Medulla oblongata (tissue), 1 donor: ENCODE data around the gene EDAR.

Source experiments
- DNase-seq: peaks from one replicate; pipeline ENCODE4 v3.0.0-alpha.2; 2015; ENCODE audit errors: extremely low spot score

EDAR gene

GRCh38 chr2:108923736-108924579 is 65.1 kb downstream of the EDAR start:
- DNase-seq: no peak

DNA sequence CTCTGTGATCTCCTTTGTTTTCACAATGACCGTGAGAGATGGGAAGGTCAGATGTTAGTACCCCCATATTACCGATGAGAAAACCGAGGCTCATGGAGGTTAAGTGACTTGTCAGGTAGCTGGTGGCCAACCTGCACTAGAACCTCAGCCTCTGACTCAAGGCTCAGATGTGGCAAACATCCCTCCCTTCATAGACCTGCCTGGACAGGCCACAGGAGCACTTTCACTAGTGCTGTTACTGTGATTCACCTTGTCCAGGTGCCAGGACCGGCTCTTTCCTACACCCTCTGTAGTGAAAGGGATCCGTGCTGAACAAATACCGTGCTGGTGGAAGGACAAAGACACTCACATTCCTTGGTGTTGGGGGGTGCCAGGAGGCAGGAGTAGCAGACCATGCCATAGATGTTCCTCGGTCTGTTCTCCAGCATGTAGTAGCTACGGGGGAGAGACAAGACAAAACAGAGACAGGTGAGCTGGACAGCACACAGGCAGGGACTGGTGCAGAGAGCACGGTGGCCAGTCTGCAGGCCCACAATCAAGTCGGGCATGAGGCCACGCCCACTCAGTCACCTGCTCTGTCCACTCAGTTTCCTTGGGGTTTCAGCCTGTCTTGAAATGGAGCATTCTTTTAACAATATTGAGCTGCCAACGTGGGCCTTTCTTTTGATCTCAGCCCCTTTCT is 65.9 kb downstream of the EDAR start:
- DNase-seq: no peak

DNA sequence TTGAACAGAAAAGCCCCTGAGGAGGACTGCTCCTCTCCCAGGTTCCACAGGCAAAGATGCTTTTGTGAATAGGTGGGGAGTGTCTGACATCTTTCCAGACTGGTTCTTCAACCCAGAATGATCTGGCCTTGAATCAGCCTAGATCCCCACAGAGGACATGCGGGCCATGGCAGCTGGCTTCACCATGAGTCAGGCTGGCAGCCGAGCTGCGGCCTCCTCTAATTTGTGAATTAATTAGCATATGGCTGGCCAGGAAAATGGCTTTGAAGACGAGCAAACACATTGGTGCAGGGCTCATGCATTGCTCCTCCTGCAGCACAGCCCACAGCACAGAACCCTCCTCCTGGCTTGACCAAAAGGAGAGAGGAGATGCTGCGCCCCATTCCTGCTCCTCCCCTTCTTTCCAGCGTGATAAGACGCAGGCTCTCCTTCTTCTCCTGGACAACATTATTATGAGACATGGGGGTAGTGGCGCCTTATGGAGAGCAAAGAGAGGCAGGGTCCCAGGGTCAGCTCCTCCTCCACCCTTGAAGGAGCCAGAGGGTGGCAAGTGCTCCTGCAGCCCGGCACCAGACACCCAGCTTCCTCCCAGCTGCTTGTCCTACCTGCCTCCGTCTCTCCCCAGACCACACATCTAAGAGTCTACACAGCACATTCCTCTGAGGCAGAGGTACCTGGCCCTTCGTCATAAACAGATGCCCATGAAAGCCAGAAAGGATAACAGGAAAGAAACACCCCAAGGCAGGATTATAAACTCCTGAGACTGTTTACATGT is 66.7 kb downstream of the EDAR start:
- no peak for DNase-seq

DNA sequence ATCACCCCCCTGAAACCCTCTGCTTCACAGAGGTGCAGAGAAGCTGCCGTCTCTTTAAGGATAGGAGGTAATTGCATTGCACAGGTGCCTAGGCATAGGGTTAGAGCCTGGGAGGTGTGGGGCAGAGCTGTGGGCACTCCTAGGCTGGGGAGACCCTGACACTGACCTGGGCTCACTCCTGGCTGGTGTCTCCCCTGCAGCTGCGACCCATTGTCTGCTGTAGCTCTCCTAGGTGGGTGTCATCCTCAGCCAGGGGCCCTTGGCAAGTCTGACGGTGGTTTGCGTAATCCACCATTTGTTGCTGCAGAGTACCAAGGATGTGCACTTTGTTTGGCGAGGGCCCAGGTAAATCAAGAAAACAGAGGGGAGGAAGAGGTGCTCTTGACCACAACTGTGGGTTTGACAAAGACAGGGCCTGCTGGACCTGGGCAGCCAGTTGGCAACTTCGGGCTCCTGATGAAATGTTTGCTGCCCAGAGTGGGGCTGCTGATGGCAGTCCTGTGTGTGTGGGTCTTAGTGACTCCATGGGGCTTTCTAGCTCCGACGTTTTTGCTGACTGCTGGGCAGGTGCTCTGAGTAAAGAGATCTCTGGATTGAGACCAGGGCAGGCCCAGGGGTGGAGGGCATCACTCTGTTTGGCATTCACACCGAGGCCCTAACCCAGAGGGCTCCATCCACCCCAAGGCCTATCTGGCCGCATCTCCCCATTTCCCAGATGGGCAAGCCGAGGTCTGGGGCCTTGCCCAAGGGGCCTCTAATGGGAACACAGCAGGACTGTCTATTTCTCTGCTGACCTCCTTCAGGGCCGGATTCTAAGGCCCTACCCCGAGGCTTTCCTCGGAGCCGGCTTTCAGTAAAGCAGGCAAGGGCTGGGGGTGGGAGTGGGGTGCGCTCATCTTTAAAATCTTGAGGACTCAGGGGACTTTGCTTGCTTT is 67.7 kb downstream of the EDAR start:
- DNase-seq: no peak

GRCh38 chr2:108920686-108921085 is 68.3 kb downstream of the EDAR start:
- DNase-seq: no peak

- DNase-seq: no peak
These were observed 69.2 kb downstream of the EDAR start for GRCh38 chr2:108919571-108920373.

- DNase-seq: no peak
These were observed 70.1 kb downstream of the EDAR start for GRCh38 chr2:108918941-108919341.

- no peak for DNase-seq
These were observed 70.7 kb downstream of the EDAR start for GRCh38 chr2:108918156-108918874.

- no peak for DNase-seq
These were observed 71.5 kb downstream of the EDAR start for GRCh38 chr2:108917526-108917925.

GRCh38 chr2:108916796-108917421 is 72.1 kb downstream of the EDAR start:
- DNase-seq: peak; percentile 47

GRCh38 chr2:108916122-108916795 is 72.8 kb downstream of the EDAR start:
- no peak for DNase-seq

GRCh38 chr2:108912629-108912902 is 76.5 kb downstream of the EDAR start:
- DNase-seq: no peak

- no peak for DNase-seq
These were observed 77.0 kb downstream of the EDAR start for GRCh38 chr2:108911807-108912628.

DNA sequence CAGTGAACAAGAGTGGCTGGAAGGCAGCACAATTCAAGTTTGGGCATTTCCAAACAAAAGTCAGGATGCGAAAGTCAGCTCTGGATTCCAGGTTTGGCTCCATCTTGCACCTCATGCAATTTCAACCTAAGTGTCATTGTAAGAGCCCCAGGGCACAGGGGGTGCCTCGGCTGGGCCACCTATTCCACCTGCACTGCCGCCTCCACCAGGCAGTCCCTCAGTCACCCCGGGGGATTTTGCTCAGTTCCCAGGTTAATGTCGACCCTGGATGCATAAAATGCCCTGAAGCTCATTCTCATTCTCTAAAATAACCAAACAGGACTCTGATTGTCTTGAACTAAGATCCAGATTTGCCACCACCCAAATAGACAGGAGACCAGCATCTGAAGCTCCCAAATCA is 77.6 kb downstream of the EDAR start:
- no peak for DNase-seq

DNA sequence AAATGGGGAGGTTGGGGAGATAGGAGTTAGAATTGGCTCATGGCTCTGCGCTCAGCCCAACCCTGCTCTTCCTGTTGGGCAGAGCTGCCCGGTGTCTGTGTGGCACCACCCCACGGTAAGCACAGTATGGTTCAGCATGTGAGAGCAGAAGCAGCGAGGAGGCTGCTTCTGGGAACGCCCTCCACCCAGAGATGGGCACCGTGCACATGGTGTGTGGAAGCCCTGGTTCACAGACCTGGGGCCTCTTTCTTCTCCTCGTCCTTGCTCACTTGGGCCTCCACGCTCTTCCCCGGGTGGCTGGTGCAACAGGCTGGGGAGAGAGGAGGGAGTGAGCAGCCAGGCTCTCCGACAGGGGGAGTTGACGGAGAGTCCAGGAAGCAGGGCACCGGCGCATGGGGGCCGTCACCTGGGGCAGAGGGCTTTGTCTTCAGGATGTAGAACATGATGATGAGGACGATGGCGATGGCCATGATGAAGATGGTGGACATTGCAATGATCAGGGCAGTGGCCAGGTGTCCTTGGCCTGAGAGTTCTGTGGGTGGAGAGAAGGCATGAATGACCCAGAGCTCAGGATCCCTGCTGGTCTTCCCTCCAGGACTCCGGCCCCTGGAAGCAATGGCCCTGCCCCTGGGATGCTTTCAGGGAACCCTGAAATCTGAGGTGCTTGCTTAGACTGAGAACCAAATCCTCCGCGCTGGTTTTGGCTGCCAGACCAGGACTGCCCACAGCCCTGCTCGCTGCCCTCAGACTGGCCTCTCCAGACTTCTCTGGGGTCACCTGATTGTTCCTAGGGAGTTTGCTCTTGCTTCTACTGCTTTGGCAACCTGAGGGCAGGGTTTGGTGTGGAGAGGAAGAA is 78.3 kb downstream of the EDAR start:
- no peak for DNase-seq

DNA sequence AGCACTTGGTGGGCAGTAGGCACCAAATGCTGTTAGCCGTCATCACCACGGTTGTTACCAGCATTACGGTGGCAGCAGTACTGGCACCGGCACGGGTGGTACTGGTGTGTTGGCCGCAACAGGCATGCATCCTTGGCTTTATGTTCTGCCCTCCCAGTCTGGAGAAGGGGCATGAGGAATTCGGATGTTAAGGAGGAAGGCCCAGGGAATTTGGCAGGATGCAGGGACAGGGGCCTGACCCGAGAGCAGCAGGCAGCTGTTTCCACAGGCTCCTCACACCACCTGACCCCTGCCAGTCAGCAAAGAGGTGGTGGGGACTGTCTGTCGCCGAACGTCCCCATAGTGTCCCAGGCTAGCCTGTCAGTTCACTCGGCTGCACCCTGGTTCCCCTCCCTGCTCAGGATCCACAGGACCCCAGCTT is 79.0 kb downstream of the EDAR start:
- DNase-seq: no peak

- DNase-seq: no peak
These were observed 79.7 kb downstream of the EDAR start for GRCh38 chr2:108909275-108909823.
